Epithelial cell of esophagus (primary cell): ENCODE data around the gene TBX15.
"Not testable (repeated sequence)": the region's sequence is repeated elsewhere in the genome, so short reads cannot be mapped to it uniquely, and the experiment has no call there.

Experiments used
- DNase-seq: peaks from one replicate; pipeline ENCODE4 v3.0.0; 2010; ENCODE audit warnings: low read depth
- H3K4me3 ChIP-seq: 2 replicates; pipeline ENCODE4 v1.5.1; 2011; ENCODE audit warnings: mild to moderate bottlenecking, low read length, control low read depth
- TF ChIP-seq, protein P1 (sequence below): IDR thresholded peaks from 2 replicates; pipeline ENCODE4 v1.5.1; 2011; ENCODE audit warnings: low read depth, mild to moderate bottlenecking, low read length, control low read depth, inconsistent platforms; ENCODE audit not compliant: insufficient read depth; ENCODE audit errors: missing control alignments

Gene TBX15

DNA sequence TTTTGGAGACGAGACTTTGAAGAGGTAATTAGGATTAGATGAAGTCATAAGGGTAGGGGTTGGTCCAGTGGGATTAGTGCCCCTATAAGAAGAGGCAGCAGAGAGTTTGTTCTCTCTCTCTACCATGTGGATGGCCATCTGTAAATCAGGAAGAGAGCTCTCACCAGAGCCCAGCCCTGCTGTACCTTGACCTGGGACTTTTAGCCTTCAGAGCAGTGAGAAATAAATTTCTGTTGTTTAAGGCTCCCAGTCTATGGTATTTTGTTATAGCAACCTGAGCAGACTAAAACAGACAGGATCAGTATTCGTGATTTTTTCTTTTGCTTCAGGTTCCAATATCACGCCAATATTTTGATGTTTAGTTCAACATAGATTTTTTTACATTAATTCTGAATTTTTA is 30.0 kb downstream of the TBX15 start:
- no peak overlapping the region for H3K4me3 ChIP-seq
- no peak for DNase-seq

DNA sequence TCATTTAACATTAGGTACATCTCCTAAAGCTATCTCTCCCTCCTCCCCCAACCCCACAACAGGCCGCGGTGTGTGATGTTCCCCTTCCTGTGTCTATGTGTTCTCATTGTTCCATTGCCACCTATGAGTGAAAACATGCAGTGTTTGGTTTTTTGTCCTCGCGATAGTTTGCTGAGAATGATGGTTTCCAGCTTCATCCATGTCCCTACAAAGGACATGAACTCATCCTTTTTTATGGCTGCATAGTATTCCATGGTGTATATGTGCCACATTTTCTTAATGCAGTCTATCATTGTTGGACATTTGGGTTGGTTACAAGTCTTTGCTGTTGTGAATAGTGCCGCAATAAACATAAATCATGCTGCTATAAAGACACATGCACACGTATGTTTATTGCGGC is 30.6 kb downstream of the TBX15 start:
- H3K4me3 ChIP-seq, DNase-seq: not testable (repeated sequence)

More for the DNA sequence above, 30.0 kb downstream of the TBX15 start:
- TF ChIP-seq, protein P1, sequence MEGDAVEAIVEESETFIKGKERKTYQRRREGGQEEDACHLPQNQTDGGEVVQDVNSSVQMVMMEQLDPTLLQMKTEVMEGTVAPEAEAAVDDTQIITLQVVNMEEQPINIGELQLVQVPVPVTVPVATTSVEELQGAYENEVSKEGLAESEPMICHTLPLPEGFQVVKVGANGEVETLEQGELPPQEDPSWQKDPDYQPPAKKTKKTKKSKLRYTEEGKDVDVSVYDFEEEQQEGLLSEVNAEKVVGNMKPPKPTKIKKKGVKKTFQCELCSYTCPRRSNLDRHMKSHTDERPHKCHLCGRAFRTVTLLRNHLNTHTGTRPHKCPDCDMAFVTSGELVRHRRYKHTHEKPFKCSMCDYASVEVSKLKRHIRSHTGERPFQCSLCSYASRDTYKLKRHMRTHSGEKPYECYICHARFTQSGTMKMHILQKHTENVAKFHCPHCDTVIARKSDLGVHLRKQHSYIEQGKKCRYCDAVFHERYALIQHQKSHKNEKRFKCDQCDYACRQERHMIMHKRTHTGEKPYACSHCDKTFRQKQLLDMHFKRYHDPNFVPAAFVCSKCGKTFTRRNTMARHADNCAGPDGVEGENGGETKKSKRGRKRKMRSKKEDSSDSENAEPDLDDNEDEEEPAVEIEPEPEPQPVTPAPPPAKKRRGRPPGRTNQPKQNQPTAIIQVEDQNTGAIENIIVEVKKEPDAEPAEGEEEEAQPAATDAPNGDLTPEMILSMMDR, result no peak

DNA sequence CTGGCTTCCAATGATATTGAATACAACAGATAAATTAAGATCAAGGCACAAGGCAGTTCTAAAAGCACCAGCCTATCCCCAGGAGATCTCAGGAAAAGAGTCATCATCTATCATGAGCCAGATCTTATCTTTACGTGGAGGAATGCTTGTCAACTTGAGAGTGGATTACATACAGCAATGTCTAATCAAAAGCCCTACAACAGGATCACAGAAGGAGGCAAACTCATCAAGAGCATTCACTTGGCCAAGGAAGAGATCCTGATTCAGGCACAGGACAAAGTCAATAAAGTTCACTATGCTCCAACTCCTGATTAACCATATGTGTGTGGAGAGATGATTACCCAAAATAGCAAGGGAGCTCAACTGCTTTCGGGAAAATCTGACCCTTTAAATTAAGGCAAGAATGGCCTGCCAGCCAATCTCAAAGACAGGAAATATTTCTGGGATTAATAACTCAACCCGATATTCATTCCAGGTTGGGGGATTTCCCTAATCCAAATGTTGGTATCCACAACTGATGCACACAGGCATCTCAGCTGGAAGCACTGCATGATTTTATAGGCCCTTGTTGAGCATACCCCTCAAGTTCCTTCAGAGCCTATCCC is 33.7 kb downstream of the TBX15 start:
- TF ChIP-seq, protein P1, result no peak

DNA sequence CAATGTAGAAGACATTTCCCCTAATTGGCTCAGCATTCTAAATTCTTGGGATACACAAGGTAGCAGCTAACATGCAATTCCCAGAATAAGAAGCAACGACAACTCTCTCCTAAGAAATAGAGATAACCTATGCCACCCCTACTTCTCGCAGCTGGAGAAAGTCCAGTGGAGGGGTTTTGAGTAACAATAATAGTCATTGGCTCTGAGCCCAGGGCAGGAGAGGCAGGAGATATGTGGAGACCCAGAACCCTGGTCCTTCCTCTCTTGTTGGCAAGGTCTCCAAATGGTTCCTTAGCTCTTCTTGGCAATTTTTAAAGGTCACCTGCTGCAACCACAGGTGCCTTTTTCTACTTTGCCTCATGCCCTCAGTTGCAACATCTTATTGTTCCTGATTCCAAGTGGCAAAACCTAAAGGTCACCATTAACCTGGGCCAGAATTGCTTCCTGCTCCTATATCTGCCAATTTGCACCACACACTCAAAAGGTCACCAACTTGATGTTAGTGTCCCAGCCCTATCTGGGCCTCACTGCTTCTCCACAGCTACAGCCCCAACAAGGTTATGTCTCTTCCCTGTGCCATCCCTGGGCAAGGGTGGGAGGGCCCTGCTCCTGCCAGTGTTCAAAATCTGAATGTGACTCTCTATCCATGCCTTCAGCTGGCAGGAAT is 36.7 kb downstream of the TBX15 start:
- no peak for DNase-seq
- no peak overlapping the region for H3K4me3 ChIP-seq
- TF ChIP-seq, protein P1, result no peak

More for the DNA sequence above, 33.7 kb downstream of the TBX15 start:
- no peak for DNase-seq
- H3K4me3 ChIP-seq, result no peak overlapping the region

DNA sequence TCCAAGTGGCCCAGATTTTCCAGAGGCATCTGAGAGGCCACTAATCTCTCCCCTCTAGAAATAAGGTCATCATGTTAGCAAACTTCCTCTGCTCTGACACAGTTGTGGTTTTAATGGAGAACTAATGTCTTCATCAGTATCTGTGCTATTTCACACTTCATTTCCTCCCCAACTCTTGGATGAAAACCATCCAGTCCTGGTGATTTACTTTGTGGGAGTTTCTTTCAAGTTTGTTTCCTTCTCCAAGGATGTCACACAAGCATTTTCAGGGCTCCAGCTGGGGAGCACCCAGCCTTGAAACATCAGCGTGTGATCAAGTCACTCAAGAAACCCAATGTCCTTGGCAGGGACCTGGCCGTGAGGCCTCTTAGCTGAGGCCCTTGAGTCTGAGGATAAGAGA is 38.8 kb downstream of the TBX15 start:
- no peak overlapping the region for H3K4me3 ChIP-seq
- TF ChIP-seq, protein P1, result no peak
- no peak for DNase-seq

DNA sequence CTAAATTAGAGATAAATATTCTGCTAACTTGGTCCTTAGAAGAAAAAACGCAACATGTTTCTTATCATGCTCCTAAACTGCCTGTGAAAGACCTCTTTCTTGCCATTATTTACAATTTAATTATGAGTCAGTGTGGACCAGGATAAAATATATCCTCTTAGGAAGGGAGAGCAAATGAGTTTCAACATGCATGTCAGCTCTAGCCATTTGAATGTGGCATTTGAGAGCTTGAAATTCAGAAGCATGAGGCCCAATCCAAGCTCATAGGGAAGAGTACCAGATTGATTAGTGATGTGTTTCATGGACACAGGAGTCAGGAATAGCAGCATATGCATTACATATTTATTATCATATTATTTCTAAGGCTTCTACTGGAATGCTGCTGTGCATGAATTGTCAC is 39.3 kb downstream of the TBX15 start:
- H3K4me3 ChIP-seq, result no peak overlapping the region
- TF ChIP-seq, protein P1, result no peak

DNA sequence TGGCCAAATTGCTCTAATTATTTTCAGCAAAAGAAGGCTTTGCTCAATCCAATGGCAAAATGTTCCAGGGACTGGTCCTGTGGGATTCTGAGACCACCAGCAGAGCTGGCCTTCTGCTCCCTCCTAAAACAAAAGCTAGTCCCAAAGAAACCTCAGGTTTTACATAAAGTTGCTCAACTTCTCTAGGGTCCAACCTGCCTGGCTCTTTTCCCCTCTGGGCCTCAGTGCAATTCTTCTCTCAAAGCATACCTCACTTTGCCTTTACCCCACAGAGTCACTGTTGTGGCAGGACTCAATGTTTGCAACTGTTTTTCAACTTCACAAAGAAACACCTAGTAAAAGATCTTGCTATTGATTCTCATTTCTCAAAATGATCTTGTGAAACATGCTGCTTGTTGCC is 39.8 kb downstream of the TBX15 start:
- TF ChIP-seq, protein P1, result no peak
- DNase-seq, result no peak
- H3K4me3 ChIP-seq, result no peak overlapping the region

More for the DNA sequence above, 39.3 kb downstream of the TBX15 start:
- DNase-seq, result no peak
